Neuronal stem cell (in vitro differentiated cells): ENCODE measurements around the gene GPATCH2L.

Experiments
- DNase-seq: peaks from one replicate; pipeline ENCODE4 v3.0.0-alpha.2; 2013; ENCODE audit warnings: low spot score
- H2AFZ ChIP-seq: one replicate; pipeline ENCODE4 v1.6.1; 2013; ENCODE audit warnings: mild to moderate bottlenecking, low read length, inconsistent platforms
- H2AK5ac ChIP-seq: 2 replicates; pipeline ENCODE4 v1.6.1; 2013; ENCODE audit warnings: low read depth, mild to moderate bottlenecking, inconsistent platforms, low read length, moderate library complexity, mixed read lengths
- H2BK120ac ChIP-seq: 2 replicates; pipeline ENCODE4 v1.6.1; 2013; ENCODE audit warnings: low read depth, mild to moderate bottlenecking, inconsistent platforms, low read length, moderate library complexity, mixed read lengths
- H2BK12ac ChIP-seq: one replicate; pipeline ENCODE4 v1.6.1; 2013; ENCODE audit warnings: low read length, inconsistent platforms
- H2BK15ac ChIP-seq: 2 replicates; pipeline ENCODE4 v1.6.1; 2013; ENCODE audit warnings: mild to moderate bottlenecking, low read length, inconsistent platforms, mixed read lengths
- H2BK5ac ChIP-seq: one replicate; pipeline ENCODE4 v1.6.1; 2013; ENCODE audit warnings: inconsistent platforms, mild to moderate bottlenecking, low read length, moderate library complexity
- H3K14ac ChIP-seq: one replicate; pipeline ENCODE4 v1.6.1; 2013; ENCODE audit warnings: low read length, inconsistent platforms
- H3K18ac ChIP-seq: 2 replicates; pipeline ENCODE4 v1.6.1; 2013; ENCODE audit warnings: low read length, inconsistent platforms
- H3K23ac ChIP-seq: 2 replicates; pipeline ENCODE4 v1.6.1; 2013; ENCODE audit warnings: low read depth, mild to moderate bottlenecking, mixed read lengths, low read length, inconsistent platforms; ENCODE audit not compliant: poor library complexity
- H3K27ac ChIP-seq: replicated peaks from 3 replicates; pipeline ENCODE4 v1.5.1; 2013; ENCODE audit warnings: low read length, inconsistent platforms
- H3K27me3 ChIP-seq, 3 experiments: 2 replicates each; pipeline ENCODE4 v1.6.1; 2013; ENCODE audit warnings: low read length in 3 of 3, mild to moderate bottlenecking in 2 of 3, inconsistent platforms in 1 of 3, low read depth in 1 of 3, mixed read lengths in 1 of 3, moderate library complexity in 1 of 3; ENCODE audit not compliant: control insufficient read depth in 3 of 3, insufficient read depth in 3 of 3
- H3K36me3 ChIP-seq, 2 donors: replicated peaks in 1 of 2; 2 replicates each; pipeline ENCODE4 v1.6.1; 2013; ENCODE audit warnings: low read length in 2 of 2; ENCODE audit not compliant: control insufficient read depth in 2 of 2, insufficient read depth in 2 of 2
- H3K4ac ChIP-seq: 2 replicates; pipeline ENCODE4 v1.6.1; 2013; ENCODE audit warnings: inconsistent platforms, mild to moderate bottlenecking, low read length, moderate library complexity
- H3K4me1 ChIP-seq, 2 donors: 1 replicate in 1 of 2; 2 replicates in 1 of 2; pipeline ENCODE4 v1.6.1; 2013; ENCODE audit warnings: low read length in 2 of 2, low read depth in 1 of 2; ENCODE audit not compliant: control insufficient read depth in 2 of 2, insufficient read depth in 1 of 2
- H3K4me2 ChIP-seq: one replicate; pipeline ENCODE4 v1.6.1; 2013; ENCODE audit warnings: mild to moderate bottlenecking, low read length, inconsistent platforms; ENCODE audit not compliant: insufficient read depth, poor library complexity, severe bottlenecking
- H3K4me3 ChIP-seq, 2 donors: 2 replicates each; pipeline ENCODE4 v1.5.1; 2013; ENCODE audit warnings: low read length in 2 of 2, mild to moderate bottlenecking in 2 of 2, inconsistent platforms in 1 of 2, moderate library complexity in 1 of 2
- H3K79me1 ChIP-seq: one replicate; pipeline ENCODE4 v1.6.1; 2013; ENCODE audit warnings: low read depth, mild to moderate bottlenecking, inconsistent platforms, low read length, moderate library complexity
- H3K9ac ChIP-seq: one replicate; pipeline ENCODE4 v1.6.1; 2013; ENCODE audit warnings: mild to moderate bottlenecking, low read depth, low read length, inconsistent platforms; ENCODE audit not compliant: poor library complexity
- H3K9me3 ChIP-seq, 2 donors: replicated peaks in 1 of 2; 2 replicates each; pipeline versions ENCODE3 to v1.6.1; 2013; ENCODE audit warnings: low read length in 2 of 2, mild to moderate bottlenecking in 2 of 2, inconsistent platforms in 1 of 2, low read depth in 1 of 2, mixed read lengths in 1 of 2, moderate library complexity in 1 of 2; ENCODE audit not compliant: control insufficient read depth in 2 of 2, insufficient read depth in 1 of 2
- H4K8ac ChIP-seq: one replicate; pipeline ENCODE4 v1.6.1; 2013; ENCODE audit warnings: low read depth, mild to moderate bottlenecking, inconsistent platforms, low read length, moderate library complexity
- H4K91ac ChIP-seq: one replicate; pipeline ENCODE4 v1.6.1; 2013; ENCODE audit warnings: low read length, low read depth, mild to moderate bottlenecking, inconsistent platforms; ENCODE audit not compliant: poor library complexity
- WGBS, 2 donors: extraction: QIAGEN DNeasy Blood & Tissue Kit; methylation state at CpG; one replicate each; pipeline ENCODE4 v1.1.7; 2013; ENCODE audit warnings: missing lambda C conversion rate in 2 of 2, mixed read lengths in 1 of 2; ENCODE audit not compliant: insufficient read length in 2 of 2, insufficient replicate concordance in 1 of 2; ENCODE audit errors: extremely low coverage in 2 of 2; 5-methylcytosine and 5-hydroxymethylcytosine counted together

The GPATCH2L gene

DNA sequence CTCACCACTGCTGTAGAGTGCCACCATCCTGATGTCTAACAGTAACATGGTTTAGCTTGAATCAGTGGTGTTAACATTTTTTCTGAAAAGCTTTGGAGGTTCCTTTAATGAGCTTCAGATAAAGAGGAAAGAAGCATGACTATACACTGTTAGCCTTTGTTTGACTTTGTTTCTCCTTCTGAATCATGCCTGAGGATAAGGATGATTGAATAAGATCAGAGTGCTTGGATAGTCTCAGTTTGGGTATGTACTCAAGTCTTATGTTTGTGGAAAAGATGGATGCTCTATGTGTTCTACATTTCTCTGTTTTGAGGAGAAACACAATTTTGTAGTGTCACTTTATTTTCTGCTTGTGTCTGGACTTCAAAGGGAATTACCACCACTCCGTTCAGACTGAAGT is 42.0 kb downstream of the GPATCH2L start:
- no peaks in the 10 kb centered on the region for H3K4me1 ChIP-seq
- no peak overlapping the region for H3K27ac ChIP-seq
- no peaks in the 10 kb centered on the region for H3K9me3 ChIP-seq
- no peak overlapping the region for H2AFZ ChIP-seq
- H3K36me3 ChIP-seq = peaks cover 8 to 93% of the 10 kb centered on the region in 2 donors
- H3K9ac ChIP-seq = no peak overlapping the region
- no peak overlapping the region for H3K4me2 ChIP-seq
- no peak overlapping the region for H3K4me3 ChIP-seq
- no peak for DNase-seq
- no peak overlapping the region for H2BK120ac ChIP-seq
- WGBS, 2 donors = no CpG with 5 or more reads among the region's 1 CpG
- H4K91ac ChIP-seq = no peak overlapping the region
- H3K27me3 ChIP-seq = no peaks in the 10 kb centered on the region
- H3K79me1 ChIP-seq = no peaks in the 10 kb centered on the region
- H2BK15ac ChIP-seq = no peak overlapping the region
- H2AK5ac ChIP-seq = no peak overlapping the region
- H3K14ac ChIP-seq = no peak overlapping the region
- H2BK12ac ChIP-seq = no peak overlapping the region
- H2BK5ac ChIP-seq = no peak overlapping the region
- no peak overlapping the region for H3K4ac ChIP-seq
- no peak overlapping the region for H3K18ac ChIP-seq
- no peak overlapping the region for H4K8ac ChIP-seq
- H3K23ac ChIP-seq = no peak overlapping the region

DNA sequence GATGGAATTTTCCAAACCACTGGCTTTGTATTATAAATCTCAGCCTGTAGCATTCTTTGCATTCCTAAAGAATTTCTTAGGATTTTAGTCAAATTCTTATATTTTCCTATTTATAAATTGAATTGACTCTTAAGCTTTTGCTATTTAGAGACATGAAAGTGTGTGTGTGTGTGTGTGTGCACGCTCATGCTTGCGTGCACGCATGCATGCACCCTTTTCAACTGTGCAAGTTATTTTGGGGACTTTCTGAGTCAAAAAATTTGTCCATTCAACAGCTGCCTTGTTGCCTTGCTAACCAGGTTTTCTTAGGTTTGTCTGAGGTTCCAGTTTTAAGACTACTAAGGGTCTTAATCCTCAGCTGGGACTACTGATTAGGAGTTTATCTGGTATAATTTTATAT is 42.6 kb downstream of the GPATCH2L start:
- Histone ChIP-seq H3K27ac (no peak overlapping the region), H3K23ac (no peak overlapping the region), H3K14ac (no peak overlapping the region), H3K36me3 (peaks cover 8 to 99% of the 10 kb centered on the region in 2 donors), H3K18ac (no peak overlapping the region), H3K4me1 (no peaks in the 10 kb centered on the region), H2BK15ac (no peak overlapping the region), H3K79me1 (no peaks in the 10 kb centered on the region), H2BK12ac (no peak overlapping the region), H2AK5ac (no peak overlapping the region), H3K9ac (no peak overlapping the region), H2AFZ (no peak overlapping the region), H2BK120ac (no peak overlapping the region), H3K4me2 (no peak overlapping the region), H4K8ac (no peak overlapping the region), H2BK5ac (no peak overlapping the region), H3K9me3 (no peaks in the 10 kb centered on the region), H3K4ac (no peak overlapping the region), H3K4me3 (no peak overlapping the region), H3K27me3 (no peaks in the 10 kb centered on the region), H4K91ac (no peak overlapping the region)
- no peak for DNase-seq
- WGBS, 2 donors = no CpG with 5 or more reads among the region's 3 CpGs

DNA sequence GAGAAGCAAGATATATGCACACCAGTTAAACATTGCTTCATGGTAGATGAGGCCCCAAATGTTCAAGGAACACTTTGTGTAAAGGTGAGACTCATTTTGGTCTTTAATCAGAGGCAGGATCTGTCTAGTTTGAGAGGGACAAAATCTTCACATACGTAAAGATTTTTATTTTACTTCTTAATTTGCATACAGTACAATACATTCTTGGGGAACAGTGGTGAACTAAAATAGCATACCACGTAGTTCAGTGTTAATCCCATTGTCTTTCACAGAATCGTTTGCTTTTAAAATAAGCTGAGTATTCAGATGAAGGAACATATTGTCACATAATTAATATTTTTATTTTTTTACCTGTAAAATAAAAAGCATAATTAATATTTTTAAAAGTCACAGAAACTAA is 43.3 kb downstream of the GPATCH2L start:
- Histone ChIP-seq H3K79me1 (no peaks in the 10 kb centered on the region), H3K9me3 (no peaks in the 10 kb centered on the region), H3K27me3 (no peaks in the 10 kb centered on the region), H3K4me2 (no peak overlapping the region), H2BK5ac (no peak overlapping the region), H3K36me3 (peaks cover 8 to 100% of the 10 kb centered on the region in 2 donors), H3K23ac (no peak overlapping the region), H2BK12ac (no peak overlapping the region), H3K9ac (no peak overlapping the region), H2AFZ (no peak overlapping the region), H3K4me3 (no peak overlapping the region), H2BK15ac (no peak overlapping the region), H3K18ac (no peak overlapping the region), H4K91ac (no peak overlapping the region), H3K14ac (no peak overlapping the region), H3K27ac (no peak overlapping the region), H4K8ac (no peak overlapping the region), H2AK5ac (no peak overlapping the region), H2BK120ac (no peak overlapping the region), H3K4me1 (no peaks in the 10 kb centered on the region), H3K4ac (no peak overlapping the region)
- WGBS, 2 donors = no CpG with 5 or more reads among the region's 3 CpGs
- DNase-seq = no peak

DNA sequence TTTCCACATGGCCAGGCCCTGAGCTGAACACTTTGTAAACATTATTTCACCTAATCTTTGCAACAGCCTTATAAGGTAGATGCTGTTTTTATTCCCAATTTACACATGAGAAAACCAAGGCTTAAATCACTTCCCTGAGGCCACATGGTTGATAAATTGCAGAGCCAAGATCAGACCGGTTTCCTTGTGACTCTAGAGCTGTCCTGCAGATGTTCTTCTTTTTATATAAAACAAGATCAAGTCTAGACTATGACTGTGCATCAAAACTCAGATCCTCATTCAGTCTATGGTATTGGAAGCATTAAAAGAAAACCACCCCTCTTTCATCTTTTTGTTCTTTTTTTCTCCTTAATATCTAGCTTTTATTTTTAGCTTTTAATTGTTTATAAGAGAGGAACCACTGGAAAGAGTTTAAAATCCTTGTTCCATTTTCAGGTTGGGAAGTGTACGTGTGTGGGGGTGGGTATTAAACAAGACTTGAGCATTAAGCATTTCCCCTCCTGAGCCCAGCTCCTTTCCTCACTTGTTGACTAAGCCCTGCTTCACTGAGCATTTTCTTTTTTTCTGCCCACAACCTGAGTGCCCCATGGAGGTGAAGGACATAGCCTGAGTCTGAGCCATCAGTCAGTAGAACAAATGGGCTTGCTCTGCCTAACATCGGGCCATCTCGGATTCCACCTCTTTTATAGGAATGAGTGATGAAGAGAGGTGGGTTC is 45.4 kb downstream of the GPATCH2L start:
- no peaks in the 10 kb centered on the region for H3K4me1 ChIP-seq
- no CpG with 5 or more reads among the region's 4 CpGs for WGBS, 2 donors
- no peak overlapping the region for H3K9ac ChIP-seq
- no peak overlapping the region for H2AFZ ChIP-seq
- H3K27ac ChIP-seq = no peak overlapping the region
- H2BK120ac ChIP-seq = no peak overlapping the region
- H4K8ac ChIP-seq = no peak overlapping the region
- no peak overlapping the region for H3K4ac ChIP-seq
- no peaks in the 10 kb centered on the region for H3K27me3 ChIP-seq
- no peak overlapping the region for H3K14ac ChIP-seq
- no peak overlapping the region for H3K4me2 ChIP-seq
- no peak overlapping the region for H2AK5ac ChIP-seq
- no peak overlapping the region for H2BK12ac ChIP-seq
- no peaks in the 10 kb centered on the region for H3K9me3 ChIP-seq
- no peak for DNase-seq
- no peak overlapping the region for H3K4me3 ChIP-seq
- H3K23ac ChIP-seq = no peak overlapping the region
- no peak overlapping the region for H3K18ac ChIP-seq
- peaks cover 8 to 100% of the 10 kb centered on the region in 2 donors for H3K36me3 ChIP-seq
- no peak overlapping the region for H2BK15ac ChIP-seq
- no peak overlapping the region for H2BK5ac ChIP-seq
- no peaks in the 10 kb centered on the region for H3K79me1 ChIP-seq
- no peak overlapping the region for H4K91ac ChIP-seq
